ENCODE measurements around the gene STEAP4. TPM values are rescaled to one million over a fixed set of nuclear protein-coding genes. Genes with fewer than 3 reads are reported as not detected.

The STEAP4 gene
- total and polyA plus RNA-seq, 12 donors: 0.33 to 338 (median 200) TPM

DNA sequence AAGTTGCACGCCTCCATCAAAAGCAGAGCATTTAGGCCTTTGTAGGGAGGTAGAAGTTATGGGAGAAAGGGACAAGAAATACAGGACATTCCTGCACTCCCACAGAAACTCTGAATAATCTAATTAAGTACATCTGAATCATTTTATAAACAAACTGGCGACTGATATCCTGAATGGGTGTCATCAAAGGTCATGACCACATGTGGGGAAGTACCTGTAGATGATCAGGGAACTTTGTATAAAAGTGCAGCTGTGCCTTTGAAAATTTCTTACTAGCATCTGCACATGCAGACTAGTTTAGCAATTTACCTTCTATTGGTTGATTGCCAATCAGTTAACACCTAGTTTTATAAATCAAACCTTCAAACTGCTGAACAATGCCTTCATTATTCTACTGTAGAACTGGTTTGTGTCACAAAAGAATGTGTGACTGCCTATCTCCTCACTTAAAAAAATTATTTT, 17.1 kb downstream of the STEAP4 start:
- 63 to 69% (median 64%) methylated on average over 2 of the region's 2 CpGs for WGBS, 4 donors
- intact Hi-C loops (cut with DNase I): no loop called here
- TF ChIP-seq, protein P1, sequence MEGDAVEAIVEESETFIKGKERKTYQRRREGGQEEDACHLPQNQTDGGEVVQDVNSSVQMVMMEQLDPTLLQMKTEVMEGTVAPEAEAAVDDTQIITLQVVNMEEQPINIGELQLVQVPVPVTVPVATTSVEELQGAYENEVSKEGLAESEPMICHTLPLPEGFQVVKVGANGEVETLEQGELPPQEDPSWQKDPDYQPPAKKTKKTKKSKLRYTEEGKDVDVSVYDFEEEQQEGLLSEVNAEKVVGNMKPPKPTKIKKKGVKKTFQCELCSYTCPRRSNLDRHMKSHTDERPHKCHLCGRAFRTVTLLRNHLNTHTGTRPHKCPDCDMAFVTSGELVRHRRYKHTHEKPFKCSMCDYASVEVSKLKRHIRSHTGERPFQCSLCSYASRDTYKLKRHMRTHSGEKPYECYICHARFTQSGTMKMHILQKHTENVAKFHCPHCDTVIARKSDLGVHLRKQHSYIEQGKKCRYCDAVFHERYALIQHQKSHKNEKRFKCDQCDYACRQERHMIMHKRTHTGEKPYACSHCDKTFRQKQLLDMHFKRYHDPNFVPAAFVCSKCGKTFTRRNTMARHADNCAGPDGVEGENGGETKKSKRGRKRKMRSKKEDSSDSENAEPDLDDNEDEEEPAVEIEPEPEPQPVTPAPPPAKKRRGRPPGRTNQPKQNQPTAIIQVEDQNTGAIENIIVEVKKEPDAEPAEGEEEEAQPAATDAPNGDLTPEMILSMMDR (IDR thresholded peaks at IDR 0.05): no peak
- TF ChIP-seq POLR2A (IDR thresholded peaks at IDR 0.05): no peak
- Histone ChIP-seq H3K27me3 (no peaks in the 10 kb centered on the region), H3K27ac (no peak overlapping the region), H3K36me3 (replicated peaks in 1 of 2) (no peaks in the 10 kb centered on the region), H3K9me3 (replicated peaks in 1 of 3) (no peaks in the 10 kb centered on the region), H3K4me3 (no peak overlapping the region), H3K4me1 (replicated peaks in 1 of 2) (peaks cover 0 to 6% of the 10 kb centered on the region in 2 donors)
- DNase-seq: no peak

- no peaks in the 10 kb centered on the region for H3K27me3 ChIP-seq
- H3K4me3 ChIP-seq: no peak overlapping the region
- TF ChIP-seq, protein P1 (IDR thresholded peaks at IDR 0.05): no peak
- TF ChIP-seq POLR2A (IDR thresholded peaks at IDR 0.05): no peak
- H3K9me3 ChIP-seq (replicated peaks in 1 of 3): no peaks in the 10 kb centered on the region
- intact Hi-C loops (cut with DNase I): no loop called here
- no peak for DNase-seq
- WGBS, 4 donors: 82 to 94% (median 89%) methylated on average over 2 of the region's 2 CpGs
- no peak overlapping the region for H3K27ac ChIP-seq
- peaks cover 0 to 5% of the 10 kb centered on the region in 2 donors for H3K36me3 ChIP-seq (replicated peaks in 1 of 2)
- peaks cover 0 to 5% of the 10 kb centered on the region in 2 donors for H3K4me1 ChIP-seq (replicated peaks in 1 of 2)
These were observed 24.9 kb downstream of the STEAP4 start for GRCh38 chr7:88281749-88282148.

DNA sequence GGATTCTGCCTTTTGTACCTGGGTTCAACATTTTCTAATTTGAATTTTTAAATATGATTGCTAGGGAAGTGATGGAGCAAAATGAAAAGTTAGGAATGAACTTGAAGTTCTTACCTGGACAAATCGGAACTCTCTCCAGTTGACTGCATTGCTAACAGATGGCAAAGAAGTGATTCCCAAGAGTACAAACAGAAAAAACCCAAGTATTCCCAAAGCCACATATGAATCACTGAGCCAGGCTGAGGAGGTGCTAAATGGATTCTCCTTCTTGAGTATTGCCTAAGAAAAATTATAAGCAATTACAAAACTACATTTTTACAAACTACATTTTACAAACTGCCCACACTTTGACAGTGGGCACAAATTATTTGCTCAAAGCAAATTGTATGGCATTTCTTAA, 25.9 kb downstream of the STEAP4 start:
- 88 to 100% (median 97%) methylated on average over 1 of the region's 1 CpG for WGBS, 4 donors
- Histone ChIP-seq H3K27me3 (no peaks in the 10 kb centered on the region), H3K4me1 (replicated peaks in 1 of 2) (peaks cover 0 to 5% of the 10 kb centered on the region in 2 donors), H3K4me3 (no peak overlapping the region), H3K27ac (no peak overlapping the region), H3K36me3 (replicated peaks in 1 of 2) (peaks cover 0 to 5% of the 10 kb centered on the region in 2 donors), H3K9me3 (replicated peaks in 1 of 3) (no peaks in the 10 kb centered on the region)
- no peak for DNase-seq
- TF ChIP-seq, protein P1 (IDR thresholded peaks at IDR 0.05): no peak
- no peak for TF ChIP-seq POLR2A (IDR thresholded peaks at IDR 0.05)
- intact Hi-C loops (cut with DNase I): no loop called here

GRCh38 chr7:88279323-88279722, 27.4 kb downstream of the STEAP4 start:
- intact Hi-C loops (cut with DNase I): no loop called here
- H3K36me3 ChIP-seq (replicated peaks in 1 of 2): peaks cover 0 to 5% of the 10 kb centered on the region in 2 donors
- no peak overlapping the region for H3K27ac ChIP-seq
- no peak for DNase-seq
- peaks cover 0 to 11% of the 10 kb centered on the region in 2 donors for H3K4me1 ChIP-seq (replicated peaks in 1 of 2)
- no peaks in the 10 kb centered on the region for H3K9me3 ChIP-seq (replicated peaks in 1 of 3)
- TF ChIP-seq, protein P1 (IDR thresholded peaks at IDR 0.05): no peak
- no peak for TF ChIP-seq POLR2A (IDR thresholded peaks at IDR 0.05)
- H3K27me3 ChIP-seq: no peaks in the 10 kb centered on the region
- WGBS, 4 donors: 86 to 94% (median 86%) methylated on average over 3 of the region's 3 CpGs
- no peak overlapping the region for H3K4me3 ChIP-seq
